CD8-positive, alpha-beta memory T cell (primary cell): ENCODE data around the gene LMTK3. TPM values are rescaled to one million over a fixed set of nuclear protein-coding genes. Genes with fewer than 3 reads are reported as not detected.

Experiments
- CTCF ChIA-PET: fragments of 350-600 bp; sonication (Branson Sonifier 250); formaldehyde crosslinking; loops from one replicate; lab custom pipeline; 2021; ENCODE audit warnings: antibody characterized with exemption; lab: Charles Lee
- POLR2A ChIA-PET: fragments of 350-600 bp; sonication (Branson Sonifier 250); formaldehyde crosslinking; loops from one replicate; lab custom pipeline; 2021; ENCODE audit warnings: antibody characterized with exemption; lab: Charles Lee
- DNase-seq, 5 donors: peaks; one replicate each; pipeline versions ENCODE4 v3.0.0 to v3.0.0-alpha.2; 2020 to 2022; ENCODE audit warnings: mixed read lengths in 1 of 5
- H3K27ac ChIP-seq: one replicate; pipeline ENCODE4 v1.7.0; 2013; ENCODE audit warnings: low read depth, mild to moderate bottlenecking, low read length, moderate library complexity
- H3K27me3 ChIP-seq: 2 replicates; pipeline ENCODE4 v1.7.0; 2013; ENCODE audit warnings: low read length, mild to moderate bottlenecking; ENCODE audit not compliant: insufficient read depth, poor library complexity, severe bottlenecking
- H3K36me3 ChIP-seq: 2 replicates; pipeline ENCODE4 v1.7.0; 2013; ENCODE audit warnings: mild to moderate bottlenecking, low read length, moderate library complexity; ENCODE audit not compliant: insufficient read depth
- H3K4me1 ChIP-seq: 2 replicates; pipeline ENCODE4 v1.7.0; 2013; ENCODE audit warnings: mild to moderate bottlenecking, low read length, moderate library complexity; ENCODE audit not compliant: insufficient read depth
- H3K4me3 ChIP-seq: 2 replicates; pipeline ENCODE4 v1.7.0; 2013; ENCODE audit warnings: mild to moderate bottlenecking, low read length
- H3K9me3 ChIP-seq: 2 replicates; pipeline ENCODE4 v1.7.0; 2013; ENCODE audit warnings: mild to moderate bottlenecking, low read length
- H3K27ac Mint-ChIP-seq, 8 donors: one replicate each; pipeline ENCODE4 v1.8.0; 2020 to 2021; ENCODE audit warnings: mixed read lengths in 8 of 8, mild to moderate bottlenecking in 6 of 8, inconsistent platforms in 3 of 8, moderate library complexity in 3 of 8
- H3K27me3 Mint-ChIP-seq, 2 donors: one replicate each; pipeline ENCODE4 v1.8.0; 2020 to 2021; ENCODE audit warnings: mixed read lengths in 2 of 2, mild to moderate bottlenecking in 1 of 2, moderate library complexity in 1 of 2
- H3K36me3 Mint-ChIP-seq, 3 donors: one replicate each; pipeline ENCODE4 v1.8.0; 2020 to 2021; ENCODE audit warnings: mixed read lengths in 3 of 3, inconsistent platforms in 1 of 3, mild to moderate bottlenecking in 1 of 3
- H3K4me1 Mint-ChIP-seq, 3 donors: one replicate each; pipeline ENCODE4 v1.8.0; 2020 to 2021; ENCODE audit warnings: mixed read lengths in 3 of 3, inconsistent platforms in 1 of 3, mild to moderate bottlenecking in 1 of 3
- H3K4me3 Mint-ChIP-seq, 7 donors: one replicate each; pipeline ENCODE4 v1.8.0; 2020 to 2021; ENCODE audit warnings: mixed read lengths in 7 of 7, mild to moderate bottlenecking in 6 of 7, moderate library complexity in 4 of 7, inconsistent platforms in 2 of 7
- H3K9me3 Mint-ChIP-seq, 5 donors: one replicate each; pipeline ENCODE4 v1.8.0; 2020 to 2022; ENCODE audit warnings: mixed read lengths in 5 of 5, mild to moderate bottlenecking in 3 of 5, moderate library complexity in 2 of 5, inconsistent platforms in 1 of 5
- polyA plus RNA-seq: library from polyadenylated mRNA; unstranded; fragments of 300-500 nt; fragmentation: Illumina TruSeq; gene quantifications from one replicate; pipeline ENCODE4 v1.2.3, GENCODE V29; 2021
- total RNA-seq, 2 experiments: library from RNA; stranded (reverse); gene quantifications; one replicate each; pipeline ENCODE4 v1.2.3, GENCODE V29; 2021

The LMTK3 gene
- total and polyA plus RNA-seq, 3 experiments from 2014 or later = 4.6 to 4.7 TPM; not detected in 1

DNA sequence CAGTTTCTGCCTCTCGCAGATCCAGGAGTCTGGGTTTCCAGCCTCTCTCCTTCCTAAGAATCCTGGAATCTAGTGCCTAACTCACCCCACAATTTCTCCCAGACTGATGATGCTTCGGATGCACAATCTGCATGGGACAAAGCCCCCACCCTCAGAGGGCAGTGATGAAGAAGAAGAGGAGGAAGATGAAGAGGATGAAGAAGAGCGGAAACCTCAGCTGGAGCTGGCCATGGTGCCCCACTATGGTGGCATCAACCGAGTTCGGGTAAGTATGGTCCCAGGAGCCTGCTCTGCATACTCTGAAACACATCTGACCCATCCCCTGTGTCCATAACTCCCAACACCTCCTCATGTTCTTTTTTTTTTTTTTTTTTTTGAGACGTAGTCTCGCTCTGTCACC is 65.1 kb downstream of the LMTK3 start:
- peaks cover 0 to 1% (median 0%) of the 10 kb centered on the region in 5 donors for H3K9me3 Mint-ChIP-seq
- H3K4me3 ChIP-seq = peak overlapping the region; percentile 83
- peak overlapping the region; percentile 78 for H3K27ac ChIP-seq
- no peaks in the 10 kb centered on the region for H3K9me3 ChIP-seq
- ChIA-PET POLR2A (interaction anchor here (0.6 kb wide), 1 partner anchor 7 kb away, joined by 5 read pairs; no protein-coding TSS in a partner anchor), CTCF (interaction anchor here (1.4 kb wide), 1 partner anchor 138 kb away, joined by 3 read pairs; no protein-coding TSS in a partner anchor)
- H3K27me3 Mint-ChIP-seq = peaks cover 13 to 16% of the 10 kb centered on the region in 2 donors
- peaks cover 28 to 49% (median 41%) of the 10 kb centered on the region in 3 donors for H3K4me1 Mint-ChIP-seq
- DNase-seq = no peak
- H3K4me3 Mint-ChIP-seq = peak overlapping the region; percentile 87 to 98 (median 96)
- peaks cover 12% of the 10 kb centered on the region for H3K27me3 ChIP-seq
- H3K4me1 ChIP-seq = peaks cover 19% of the 10 kb centered on the region
- peaks cover 30% of the 10 kb centered on the region for H3K36me3 ChIP-seq
- peaks cover 9 to 58% (median 10%) of the 10 kb centered on the region in 3 donors for H3K36me3 Mint-ChIP-seq
- peak overlapping the region; percentile 29 to 98 (median 96) for H3K27ac Mint-ChIP-seq

DNA sequence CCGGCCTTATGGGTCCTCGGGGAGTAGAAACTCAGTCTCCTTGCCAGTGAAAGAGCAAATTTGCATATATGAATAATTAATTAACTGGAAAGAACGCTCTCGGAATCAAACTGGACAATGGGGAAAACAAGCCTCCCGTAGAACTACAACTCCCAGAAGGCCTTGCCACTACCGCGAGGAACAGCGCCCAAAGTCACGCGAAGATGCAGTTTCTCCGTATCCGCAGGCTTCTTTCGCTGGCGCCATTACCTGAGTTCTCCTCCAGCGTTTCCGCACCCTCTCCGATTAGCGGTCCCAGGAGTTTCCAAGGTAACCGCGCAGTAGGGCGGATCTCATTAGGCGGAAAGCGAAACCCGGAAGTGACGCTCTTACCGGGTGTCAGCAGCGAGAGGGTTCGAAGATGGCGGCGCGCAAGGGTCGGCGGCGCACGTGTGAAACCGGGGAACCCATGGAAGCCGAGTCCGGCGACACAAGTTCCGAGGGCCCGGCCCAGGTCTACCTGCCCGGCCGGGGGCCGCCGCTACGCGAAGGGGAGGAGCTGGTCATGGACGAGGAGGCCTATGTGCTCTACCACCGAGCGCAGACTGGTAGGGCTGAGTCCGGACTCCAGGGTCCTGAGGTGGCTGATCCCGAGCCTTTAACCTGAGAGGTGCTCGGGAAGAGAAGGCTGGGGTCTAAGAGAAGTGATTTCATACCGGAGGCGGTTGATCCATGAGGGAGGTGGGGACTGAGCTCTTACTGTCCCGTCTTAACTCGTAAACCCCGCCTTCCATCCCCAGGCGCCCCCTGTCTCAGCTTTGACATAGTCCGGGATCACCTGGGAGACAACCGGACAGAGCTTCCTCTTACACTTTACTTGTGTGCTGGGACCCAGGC is 65.8 kb downstream of the LMTK3 start, which contains the start of gene GRWD1:
GRWD1 (plus strand) TSS at position 378 of the 876 bp plus-strand sequence; CDS start at position 401, 23 bp downstream.
- ChIA-PET CTCF (interaction anchor here (1.4 kb wide), 1 partner anchor 139 kb away, joined by 3 read pairs; no protein-coding TSS in a partner anchor), POLR2A (interaction anchor here (0.5 to 1.2 kb wide), 4 partner anchors 8 to 113 kb away, joined by 3 to 5 read pairs (median 4); no protein-coding TSS in a partner anchor)
- Mint-ChIP-seq H3K4me1 (peaks cover 28 to 49% (median 41%) of the 10 kb centered on the region in 3 donors), H3K36me3 (peaks cover 9 to 50% (median 10%) of the 10 kb centered on the region in 3 donors), H3K9me3 (peaks cover 0 to 1% (median 0%) of the 10 kb centered on the region in 5 donors), H3K4me3 (peak within 1 kb of the TSS; percentile 87 to 98 (median 96)), H3K27ac (peak within 1 kb of the TSS; percentile 83 to 99 (median 98)), H3K27me3 (peaks cover 16 to 17% of the 10 kb centered on the region in 2 donors)
- H3K27ac ChIP-seq = peak within 1 kb of the TSS; percentile 78
- peak within 1 kb of the TSS; percentile 83 for H3K4me3 ChIP-seq
- H3K9me3 ChIP-seq = no peaks in the 10 kb centered on the region
- peaks cover 13% of the 10 kb centered on the region for H3K27me3 ChIP-seq
- peaks cover 19% of the 10 kb centered on the region for H3K4me1 ChIP-seq
- peaks cover 23% of the 10 kb centered on the region for H3K36me3 ChIP-seq
- peak; percentile 83 to 97 (median 90) for DNase-seq

DNA sequence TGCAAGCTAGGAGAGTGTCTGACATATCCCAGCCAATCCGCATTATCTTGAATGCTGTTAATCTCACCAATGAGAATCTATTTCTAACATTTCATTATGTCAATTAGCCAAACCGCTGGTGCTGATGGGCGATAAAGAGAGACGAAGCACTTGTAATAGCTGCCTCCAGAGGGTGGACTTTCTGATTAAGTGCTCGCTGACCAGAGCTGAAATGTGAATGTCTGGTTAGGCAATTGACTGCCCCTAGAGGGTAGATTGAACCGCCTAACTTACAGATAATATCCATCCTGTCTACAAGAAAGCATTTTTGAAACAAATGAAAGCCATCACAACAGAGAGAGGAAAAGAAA is 66.4 kb downstream of the LMTK3 start:
- Mint-ChIP-seq H3K4me1 (peaks cover 28 to 49% (median 41%) of the 10 kb centered on the region in 3 donors), H3K36me3 (peaks cover 9 to 44% (median 10%) of the 10 kb centered on the region in 3 donors), H3K9me3 (peaks cover 0 to 1% (median 0%) of the 10 kb centered on the region in 5 donors), H3K4me3 (peak overlapping the region; percentile 87 to 98 (median 96)), H3K27ac (peak overlapping the region; percentile 83 to 99 (median 98)), H3K27me3 (peaks cover 17 to 18% of the 10 kb centered on the region in 2 donors)
- Histone ChIP-seq H3K27me3 (peaks cover 13% of the 10 kb centered on the region), H3K36me3 (peaks cover 16% of the 10 kb centered on the region), H3K4me1 (peaks cover 19% of the 10 kb centered on the region), H3K27ac (peak overlapping the region; percentile 78), H3K9me3 (no peaks in the 10 kb centered on the region), H3K4me3 (peak overlapping the region; percentile 83)
- no peak for DNase-seq
- CTCF ChIA-PET = interaction anchor here (1.4 kb wide), 1 partner anchor 139 kb away, joined by 3 read pairs; no protein-coding TSS in a partner anchor
- POLR2A ChIA-PET = interaction anchor here (1.0 to 1.2 kb wide), 2 partner anchors 36 to 112 kb away, joined by 3 to 4 read pairs; no protein-coding TSS in a partner anchor

DNA sequence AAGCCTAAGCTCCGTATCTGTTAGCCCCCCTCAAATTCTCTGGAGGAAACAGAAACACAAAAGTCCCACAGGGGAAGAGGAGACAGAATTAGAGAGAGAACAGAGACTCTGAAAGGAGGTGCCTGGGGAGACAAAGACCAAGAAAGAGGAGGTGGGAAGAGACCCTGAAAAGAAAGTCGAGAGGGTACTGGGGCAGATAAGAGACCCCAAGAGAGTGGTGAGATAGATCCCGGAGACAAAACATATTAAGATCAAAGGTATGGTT is 66.8 kb downstream of the LMTK3 start:
- Mint-ChIP-seq H3K27me3 (peaks cover 17 to 18% of the 10 kb centered on the region in 2 donors), H3K27ac (peak overlapping the region; percentile 83 to 99 (median 98)), H3K36me3 (peaks cover 9 to 42% (median 10%) of the 10 kb centered on the region in 3 donors), H3K4me3 (peak overlapping the region; percentile 87 to 98 (median 96)), H3K9me3 (peaks cover 0 to 1% (median 0%) of the 10 kb centered on the region in 5 donors), H3K4me1 (peaks cover 28 to 49% (median 41%) of the 10 kb centered on the region in 3 donors)
- H3K36me3 ChIP-seq = peaks cover 14% of the 10 kb centered on the region
- ChIA-PET POLR2A (interaction anchor here (1.0 to 1.2 kb wide), 2 partner anchors 36 to 112 kb away, joined by 3 to 4 read pairs; no protein-coding TSS in a partner anchor), CTCF (no interaction called here)
- peaks cover 13% of the 10 kb centered on the region for H3K27me3 ChIP-seq
- H3K4me1 ChIP-seq = peaks cover 19% of the 10 kb centered on the region
- DNase-seq = no peak
- H3K9me3 ChIP-seq = no peaks in the 10 kb centered on the region
- H3K27ac ChIP-seq = peak overlapping the region; percentile 78
- H3K4me3 ChIP-seq = peak overlapping the region; percentile 83

DNA sequence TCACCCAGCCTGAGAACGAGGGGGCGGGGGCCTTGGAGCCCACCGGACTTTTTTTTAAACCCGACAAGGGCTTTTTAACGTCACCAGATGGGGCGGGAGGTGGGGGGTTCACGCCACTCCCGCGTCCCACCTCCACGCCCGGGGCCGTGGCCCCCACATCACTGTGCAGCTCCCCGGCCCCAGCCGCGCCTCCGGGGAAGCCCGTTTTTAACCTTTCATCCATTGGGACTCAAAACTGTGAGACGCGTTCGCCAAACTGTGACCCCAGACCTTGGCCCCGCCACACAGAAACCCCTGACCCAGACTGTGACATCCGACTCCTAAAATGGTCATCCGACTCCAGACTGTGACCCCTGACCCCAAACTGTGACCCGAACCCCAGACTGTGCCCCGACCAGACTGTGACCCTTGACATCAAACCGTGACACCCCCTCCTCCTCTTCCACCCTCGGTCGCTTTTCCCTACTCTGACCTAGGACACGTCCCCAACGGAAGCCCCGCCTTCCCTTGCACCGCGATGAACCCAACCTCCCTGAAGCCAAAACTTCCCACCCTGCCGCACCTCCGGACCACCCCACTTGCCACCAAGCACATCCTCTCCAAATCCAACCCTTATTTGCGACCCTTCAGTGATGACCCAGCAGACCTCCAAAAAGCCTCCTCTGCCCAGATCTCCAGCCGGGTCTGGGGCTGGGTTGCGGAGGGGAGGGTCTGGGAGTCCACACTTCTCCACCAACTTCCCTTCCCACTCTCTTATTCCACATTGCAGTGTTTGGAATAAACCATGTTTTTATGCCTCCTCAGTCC is 67.3 kb downstream of the LMTK3 start:
- no peaks in the 10 kb centered on the region for H3K9me3 ChIP-seq
- ChIA-PET POLR2A (interaction anchor here (1.2 to 1.3 kb wide), 2 partner anchors 49 to 111 kb away, joined by 3 to 4 read pairs; no protein-coding TSS in a partner anchor), CTCF (no interaction called here)
- peak overlapping the region; percentile 83 for H3K4me3 ChIP-seq
- H3K4me1 Mint-ChIP-seq = peaks cover 28 to 48% (median 41%) of the 10 kb centered on the region in 3 donors
- H3K27ac Mint-ChIP-seq = peak overlapping the region in 7 of 8 donors; percentile 83 to 99 (median 98)
- peaks cover 19% of the 10 kb centered on the region for H3K4me1 ChIP-seq
- H3K36me3 Mint-ChIP-seq = peaks cover 9 to 36% (median 10%) of the 10 kb centered on the region in 3 donors
- H3K27ac ChIP-seq = peak overlapping the region; percentile 78
- peaks cover 13% of the 10 kb centered on the region for H3K27me3 ChIP-seq
- peaks cover 17 to 18% of the 10 kb centered on the region in 2 donors for H3K27me3 Mint-ChIP-seq
- peaks cover 0 to 1% (median 0%) of the 10 kb centered on the region in 5 donors for H3K9me3 Mint-ChIP-seq
- no peak for DNase-seq
- H3K36me3 ChIP-seq = peaks cover 14% of the 10 kb centered on the region
- peak overlapping the region; percentile 87 to 98 (median 96) for H3K4me3 Mint-ChIP-seq

DNA sequence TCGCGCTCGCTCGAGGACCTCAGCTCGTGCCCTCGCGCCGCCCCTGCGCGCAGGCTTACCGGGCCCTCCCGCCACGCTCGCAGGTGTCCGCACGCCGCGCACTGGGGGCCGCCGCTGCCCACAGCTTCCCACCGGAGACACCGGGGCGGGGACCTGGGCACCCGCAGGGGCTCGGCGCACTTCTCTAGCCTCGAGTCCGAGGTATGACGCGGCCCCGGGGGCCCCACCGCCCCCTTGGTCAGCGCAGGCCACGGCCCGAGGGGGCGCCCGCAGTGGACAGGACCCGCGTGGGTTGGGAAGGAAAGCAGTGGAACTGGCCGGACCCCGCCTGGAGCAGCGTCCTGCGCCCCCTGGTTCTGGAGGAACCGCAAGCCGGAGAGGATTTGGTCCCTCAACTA is 67.9 kb downstream of the LMTK3 start:
- CTCF ChIA-PET = no interaction called here
- POLR2A ChIA-PET = interaction anchor here (1.3 kb wide), 1 partner anchor 48 kb away, joined by 4 read pairs; no protein-coding TSS in a partner anchor

DNA sequence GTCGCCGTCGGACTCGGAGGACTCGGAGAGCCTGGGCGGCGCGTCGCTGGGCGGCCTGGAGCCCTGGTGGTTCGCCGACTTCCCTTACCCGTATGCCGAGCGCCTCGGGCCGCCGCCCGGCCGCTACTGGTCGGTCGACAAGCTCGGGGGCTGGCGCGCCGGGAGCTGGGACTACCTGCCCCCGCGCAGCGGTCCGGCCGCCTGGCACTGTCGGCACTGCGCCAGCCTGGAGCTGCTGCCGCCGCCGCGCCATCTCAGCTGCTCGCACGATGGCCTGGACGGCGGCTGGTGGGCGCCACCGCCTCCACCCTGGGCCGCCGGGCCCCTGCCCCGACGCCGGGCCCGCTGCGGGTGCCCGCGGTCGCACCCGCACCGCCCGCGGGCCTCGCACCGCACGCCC is 68.4 kb downstream of the LMTK3 start:
- H3K27ac Mint-ChIP-seq = no peak overlapping the region
- Histone ChIP-seq H3K4me1 (peaks cover 19% of the 10 kb centered on the region), H3K27ac (no peak overlapping the region), H3K27me3 (peaks cover 13% of the 10 kb centered on the region), H3K9me3 (no peaks in the 10 kb centered on the region), H3K4me3 (no peak overlapping the region), H3K36me3 (peaks cover 7% of the 10 kb centered on the region)
- H3K9me3 Mint-ChIP-seq = peaks cover 0 to 1% (median 0%) of the 10 kb centered on the region in 5 donors
- H3K36me3 Mint-ChIP-seq = peaks cover 1 to 26% (median 7%) of the 10 kb centered on the region in 3 donors
- H3K4me1 Mint-ChIP-seq = peaks cover 22 to 41% (median 34%) of the 10 kb centered on the region in 3 donors
- DNase-seq = peak in 1 of 5 donors; percentile 12
- ChIA-PET POLR2A (interaction anchor here (1.3 kb wide), 1 partner anchor 48 kb away, joined by 4 read pairs; no protein-coding TSS in a partner anchor), CTCF (no interaction called here)
- H3K27me3 Mint-ChIP-seq = peaks cover 18 to 20% of the 10 kb centered on the region in 2 donors
- H3K4me3 Mint-ChIP-seq = no peak overlapping the region

More for the DNA sequence above, 67.9 kb downstream of the LMTK3 start:
- peaks cover 19% of the 10 kb centered on the region for H3K4me1 ChIP-seq
- no peak overlapping the region for H3K4me3 ChIP-seq
- no peak overlapping the region for H3K27ac Mint-ChIP-seq
- H3K4me3 Mint-ChIP-seq = peak overlapping the region in 1 of 7 donors; percentile 98
- DNase-seq = no peak
- peaks cover 0 to 1% (median 0%) of the 10 kb centered on the region in 5 donors for H3K9me3 Mint-ChIP-seq
- H3K36me3 Mint-ChIP-seq = peaks cover 6 to 30% (median 9%) of the 10 kb centered on the region in 3 donors
- peaks cover 26 to 46% (median 39%) of the 10 kb centered on the region in 3 donors for H3K4me1 Mint-ChIP-seq
- peaks cover 13% of the 10 kb centered on the region for H3K27me3 ChIP-seq
- H3K36me3 ChIP-seq = peaks cover 12% of the 10 kb centered on the region
- H3K27me3 Mint-ChIP-seq = peaks cover 18 to 20% of the 10 kb centered on the region in 2 donors
- H3K27ac ChIP-seq = no peak overlapping the region
- no peaks in the 10 kb centered on the region for H3K9me3 ChIP-seq
